Bone marrow (tissue), 2 donors: ENCODE measurements around the gene ZC3HAV1L.
A peak's percentile ranks its signal among the peaks of the same experiment; 100 is the strongest.
"Not testable (repeated sequence)": the region's sequence is repeated elsewhere in the genome, so short reads cannot be mapped to it uniquely, and the experiment has no call there.

Experiments
- DNase-seq, 2 donors: peaks; one replicate each; lab custom pipeline; 2025; lab: John Stamatoyannopoulos, UW

The ZC3HAV1L gene

GRCh38 chr7:139035586-139036353 is at the start of gene ZC3HAV1L:
ZC3HAV1L (minus strand) TSS chr7:139036042; CDS start chr7:139036017, 25 bp downstream.
- peak; percentile 15 to 20 for DNase-seq

GRCh38 chr7:139084709-139085108 is 48.9 kb upstream of the ZC3HAV1L start:
- DNase-seq, result no peak

- no peak for DNase-seq
These were observed 45.7 kb upstream of the ZC3HAV1L start for GRCh38 chr7:139081584-139081983.

GRCh38 chr7:139080905-139081304 is 45.1 kb upstream of the ZC3HAV1L start:
- no peak for DNase-seq

- DNase-seq, result no peak
These were observed 44.0 kb upstream of the ZC3HAV1L start for GRCh38 chr7:139079861-139080260.

- no peak for DNase-seq
These were observed 43.1 kb upstream of the ZC3HAV1L start for GRCh38 chr7:139078911-139079310.

GRCh38 chr7:139078399-139078798 is 42.6 kb upstream of the ZC3HAV1L start:
- no peak for DNase-seq

GRCh38 chr7:139077706-139078105 is 41.9 kb upstream of the ZC3HAV1L start:
- not testable (repeated sequence) for DNase-seq

GRCh38 chr7:139075871-139076686 is 40.2 kb upstream of the ZC3HAV1L start:
- no peak for DNase-seq

- peak; percentile 29 to 75 for DNase-seq
These were observed 39.3 kb upstream of the ZC3HAV1L start for GRCh38 chr7:139075031-139075652.

- no peak for DNase-seq
These were observed 37.0 kb upstream of the ZC3HAV1L start for GRCh38 chr7:139072796-139073195.

- DNase-seq, result no peak
These were observed 35.8 kb upstream of the ZC3HAV1L start for GRCh38 chr7:139071680-139072079.

- no peak for DNase-seq
These were observed 32.9 kb upstream of the ZC3HAV1L start for GRCh38 chr7:139068544-139069399.

GRCh38 chr7:139066315-139066714 is 30.5 kb upstream of the ZC3HAV1L start:
- DNase-seq, result no peak

GRCh38 chr7:139065323-139065722 is 29.5 kb upstream of the ZC3HAV1L start:
- no peak for DNase-seq

- no peak for DNase-seq
These were observed 25.6 kb upstream of the ZC3HAV1L start for GRCh38 chr7:139061416-139061815.

GRCh38 chr7:139060695-139061237 is 24.9 kb upstream of the ZC3HAV1L start:
- DNase-seq, result no peak

- no peak for DNase-seq
These were observed 24.1 kb upstream of the ZC3HAV1L start for GRCh38 chr7:139059905-139060304.

- DNase-seq, result no peak
These were observed 23.1 kb upstream of the ZC3HAV1L start for GRCh38 chr7:139058943-139059342.

GRCh38 chr7:139055674-139056073 is 19.8 kb upstream of the ZC3HAV1L start:
- DNase-seq, result no peak

- not testable (repeated sequence) for DNase-seq
These were observed 18.8 kb upstream of the ZC3HAV1L start for GRCh38 chr7:139054656-139055055.
